GM06990 (cell line): Measurements from ENCODE around the gene GHR.
A peak's percentile ranks its signal among the peaks of the same experiment; 100 is the strongest.

Source experiments
- DNase-seq: peaks from one replicate; pipeline ENCODE4 v3.0.0-alpha.2; 2011; ENCODE audit not compliant: insufficient read length; ENCODE audit errors: extremely low read depth
- H3K27me3 ChIP-seq: replicated peaks from 2 replicates; pipeline ENCODE4 v1.6.0; 2011; ENCODE audit warnings: low read length; ENCODE audit not compliant: control insufficient read depth, insufficient read depth
- H3K36me3 ChIP-seq: 2 replicates; pipeline ENCODE4 v1.5.1; 2011; ENCODE audit warnings: low read length; ENCODE audit not compliant: control insufficient read depth, insufficient read depth
- H3K4me3 ChIP-seq: replicated peaks from 2 replicates; pipeline ENCODE4 v1.5.1; 2011; ENCODE audit warnings: low read depth, mild to moderate bottlenecking, control low read depth, low read length
- CTCF ChIP-seq: IDR thresholded peaks from 2 replicates; pipeline ENCODE4 v1.5.1; 2011; ENCODE audit warnings: low read length, control low read depth, mild to moderate bottlenecking, inconsistent platforms; ENCODE audit not compliant: insufficient read depth, poor library complexity, severe bottlenecking

GHR gene

GRCh38 chr5:42506662-42507061 is 83.4 kb downstream of the GHR start:
- DNase-seq, result no peak
- Histone ChIP-seq H3K27me3 (no peaks in the 10 kb centered on the region), H3K4me3 (no peak overlapping the region), H3K36me3 (no peaks in the 10 kb centered on the region)
- no peak for TF ChIP-seq CTCF

- Histone ChIP-seq H3K27me3 (no peaks in the 10 kb centered on the region), H3K4me3 (no peak overlapping the region), H3K36me3 (no peaks in the 10 kb centered on the region)
- no peak for DNase-seq
- no peak for TF ChIP-seq CTCF
These were observed 84.3 kb downstream of the GHR start for GRCh38 chr5:42507451-42508097.

GRCh38 chr5:42513246-42513645 is 90.0 kb downstream of the GHR start:
- H3K36me3 ChIP-seq, result no peaks in the 10 kb centered on the region
- H3K4me3 ChIP-seq, result no peak overlapping the region
- H3K27me3 ChIP-seq, result no peaks in the 10 kb centered on the region
- no peak for DNase-seq
- no peak for TF ChIP-seq CTCF

GRCh38 chr5:42514754-42515153 is 91.5 kb downstream of the GHR start:
- peak; percentile 5 for TF ChIP-seq CTCF
- Histone ChIP-seq H3K36me3 (no peaks in the 10 kb centered on the region), H3K4me3 (no peak overlapping the region), H3K27me3 (no peaks in the 10 kb centered on the region)
- DNase-seq, result no peak

GRCh38 chr5:42515504-42515903 is 92.3 kb downstream of the GHR start:
- DNase-seq, result no peak
- H3K27me3 ChIP-seq, result no peaks in the 10 kb centered on the region
- no peak overlapping the region for H3K4me3 ChIP-seq
- no peak for TF ChIP-seq CTCF
- H3K36me3 ChIP-seq, result no peaks in the 10 kb centered on the region
